HG03520 (cell line): ENCODE measurements around the gene KCNJ15.

Experiments used
- ATAC-seq: cut with Tn5 transposase; IDR thresholded peaks from one replicate; pipeline ENCODE4 v1.9.1; 2021; ENCODE audit warnings: mild to moderate bottlenecking, moderate library complexity; ENCODE audit not compliant: unreplicated experiment

Gene KCNJ15

DNA sequence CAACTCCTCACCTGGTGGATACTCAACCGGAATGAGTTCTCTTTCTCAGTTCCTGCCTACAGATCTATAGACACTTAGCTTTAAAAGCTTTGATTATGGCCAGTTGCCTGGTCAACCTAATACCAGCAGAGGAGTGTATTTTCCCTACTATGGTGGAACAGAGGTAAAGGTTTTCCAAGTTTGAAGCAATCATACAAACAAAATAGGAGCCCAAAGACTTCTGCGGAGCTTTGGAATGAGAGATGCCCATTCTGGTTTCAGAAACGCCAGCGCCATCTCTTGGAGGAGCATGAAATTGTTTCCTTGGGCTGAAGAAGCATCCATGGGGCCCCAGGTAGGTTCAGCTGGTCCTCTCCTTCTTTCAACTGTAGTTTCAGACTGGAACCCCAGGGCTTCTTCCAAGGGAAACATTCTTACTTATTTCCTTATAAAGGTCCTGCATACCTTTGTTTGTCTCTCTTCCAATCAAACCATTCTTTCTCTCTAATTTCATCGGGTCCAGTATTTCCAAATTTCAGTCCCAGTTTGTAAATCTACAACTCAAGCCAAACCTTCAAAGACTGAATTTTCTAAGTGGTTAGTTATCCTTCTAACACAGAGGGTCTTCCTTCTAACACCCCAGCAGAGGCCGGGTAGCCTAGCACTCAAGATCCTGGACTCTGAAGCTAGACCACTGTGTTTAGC is 95.9 kb downstream of the KCNJ15 start:
- ATAC-seq: no peak

DNA sequence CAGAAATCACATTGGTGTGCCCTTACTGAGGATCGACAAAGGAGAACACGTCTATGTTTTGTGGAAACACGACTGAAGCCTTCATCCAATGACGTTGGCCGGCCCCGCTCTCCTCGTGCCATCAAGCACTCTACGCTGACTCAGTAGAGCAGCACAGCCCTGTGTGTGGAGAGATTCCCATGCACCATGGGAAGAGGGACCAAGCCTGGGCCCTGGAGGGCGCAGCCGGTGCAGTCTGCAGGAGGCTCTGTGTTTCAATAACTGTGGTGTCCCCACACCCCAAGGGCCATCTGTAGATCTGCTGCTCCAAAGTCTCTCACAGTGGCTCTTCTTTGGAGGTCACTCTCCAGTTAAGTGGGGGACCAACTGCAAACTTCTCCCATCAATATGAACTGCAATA is 97.4 kb downstream of the KCNJ15 start:
- no peak for ATAC-seq

- no peak for ATAC-seq
Measured at GRCh38 chr21:38354746-38355145, 98.0 kb downstream of the KCNJ15 start.

DNA sequence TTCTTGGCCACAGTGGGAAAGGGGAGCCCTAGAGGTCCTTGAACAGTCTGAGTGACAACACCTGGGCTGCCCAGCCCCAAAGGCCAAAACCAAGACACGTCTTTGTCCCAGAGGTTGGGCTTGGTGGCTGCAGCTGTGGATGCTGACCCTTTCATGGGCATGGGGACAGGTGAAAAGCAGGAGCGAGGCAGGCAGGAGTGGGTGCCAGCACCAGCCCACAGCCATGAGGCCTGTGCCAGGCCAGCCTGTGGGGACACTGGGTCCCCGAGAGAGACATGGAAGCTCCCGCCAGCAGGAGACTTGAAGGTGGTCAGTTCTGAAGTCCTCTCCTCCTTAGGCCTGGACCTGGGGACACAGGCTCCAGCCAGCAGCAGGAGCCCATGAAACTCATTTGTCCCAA is 98.6 kb downstream of the KCNJ15 start:
- no peak for ATAC-seq

GRCh38 chr21:38355992-38356781 is 99.4 kb downstream of the KCNJ15 start:
- no peak for ATAC-seq
